ENCODE measurements around the gene MYO6. TPM values are rescaled to one million over a fixed set of nuclear protein-coding genes. Genes with fewer than 3 reads are reported as not detected.

MYO6 gene
- total RNA-seq, 4 donors from 2014 or later: 22.1 to 27.7 (median 25.5) TPM

DNA sequence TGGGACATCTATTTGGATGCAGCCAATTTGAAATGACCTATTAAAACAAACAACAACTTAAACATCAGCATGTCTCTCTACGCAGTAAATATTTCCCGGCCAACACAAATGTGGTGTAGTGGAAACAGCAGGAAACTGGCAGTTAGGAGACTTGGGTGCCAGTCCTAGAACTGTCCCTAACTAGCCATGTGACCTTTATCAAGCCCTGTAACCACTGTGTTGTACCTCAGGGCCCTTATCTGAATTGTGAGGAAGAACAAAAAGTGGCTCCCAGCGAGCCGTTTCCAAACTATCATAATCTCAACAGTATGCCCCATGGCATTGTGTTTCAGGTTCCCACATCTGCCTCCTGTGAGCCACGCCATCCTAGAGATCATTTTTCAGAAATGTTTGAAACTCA lies 198.9 kb downstream of the MYO6 start:
- TF ChIP-seq, protein P1, sequence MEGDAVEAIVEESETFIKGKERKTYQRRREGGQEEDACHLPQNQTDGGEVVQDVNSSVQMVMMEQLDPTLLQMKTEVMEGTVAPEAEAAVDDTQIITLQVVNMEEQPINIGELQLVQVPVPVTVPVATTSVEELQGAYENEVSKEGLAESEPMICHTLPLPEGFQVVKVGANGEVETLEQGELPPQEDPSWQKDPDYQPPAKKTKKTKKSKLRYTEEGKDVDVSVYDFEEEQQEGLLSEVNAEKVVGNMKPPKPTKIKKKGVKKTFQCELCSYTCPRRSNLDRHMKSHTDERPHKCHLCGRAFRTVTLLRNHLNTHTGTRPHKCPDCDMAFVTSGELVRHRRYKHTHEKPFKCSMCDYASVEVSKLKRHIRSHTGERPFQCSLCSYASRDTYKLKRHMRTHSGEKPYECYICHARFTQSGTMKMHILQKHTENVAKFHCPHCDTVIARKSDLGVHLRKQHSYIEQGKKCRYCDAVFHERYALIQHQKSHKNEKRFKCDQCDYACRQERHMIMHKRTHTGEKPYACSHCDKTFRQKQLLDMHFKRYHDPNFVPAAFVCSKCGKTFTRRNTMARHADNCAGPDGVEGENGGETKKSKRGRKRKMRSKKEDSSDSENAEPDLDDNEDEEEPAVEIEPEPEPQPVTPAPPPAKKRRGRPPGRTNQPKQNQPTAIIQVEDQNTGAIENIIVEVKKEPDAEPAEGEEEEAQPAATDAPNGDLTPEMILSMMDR (IDR thresholded peaks at IDR 0.05; ENCODE audit: low read depth): no peak

DNA sequence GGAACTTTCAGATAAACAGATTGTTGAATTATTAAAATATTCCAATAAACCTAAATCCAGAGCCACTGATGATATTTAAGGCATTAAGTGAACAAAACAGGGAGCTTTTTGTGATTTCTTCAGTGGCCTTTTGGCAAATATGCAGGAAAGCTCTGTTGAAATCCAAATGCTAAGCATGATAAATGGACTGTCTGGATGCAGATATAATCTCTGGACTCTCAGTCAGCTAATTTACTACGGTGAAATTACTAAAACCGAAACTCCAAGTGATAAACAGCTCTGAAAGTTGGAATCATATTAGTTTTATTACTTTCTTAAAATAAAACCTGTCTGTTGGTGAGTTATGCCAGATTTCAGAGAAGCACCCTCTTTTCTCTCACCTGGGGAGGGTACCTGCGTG lies 203.1 kb downstream of the MYO6 start:
- TF ChIP-seq, protein P1 (IDR thresholded peaks at IDR 0.05; ENCODE audit: low read depth): no peak

DNA sequence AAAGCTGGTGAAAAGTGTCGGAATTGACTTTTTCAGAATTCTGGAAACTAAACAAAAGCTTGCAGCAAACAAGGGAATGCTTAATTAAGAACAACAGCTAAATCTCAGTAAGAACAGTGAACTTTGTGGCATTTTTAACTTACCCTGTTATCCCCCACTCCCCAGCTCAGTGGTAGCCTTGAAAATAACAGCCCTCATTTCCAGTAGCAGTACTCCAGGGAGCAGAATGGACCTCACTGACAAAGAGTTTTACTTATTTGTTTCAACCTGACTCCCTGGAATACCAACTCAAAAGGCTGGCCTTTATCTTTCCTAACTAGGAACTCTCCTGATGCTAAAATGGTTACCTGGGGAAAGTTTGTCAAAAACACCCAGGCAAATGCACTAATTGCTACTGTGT lies 214.5 kb downstream of the MYO6 start:
- TF ChIP-seq, protein P1 (IDR thresholded peaks at IDR 0.05; ENCODE audit: low read depth): no peak

DNA sequence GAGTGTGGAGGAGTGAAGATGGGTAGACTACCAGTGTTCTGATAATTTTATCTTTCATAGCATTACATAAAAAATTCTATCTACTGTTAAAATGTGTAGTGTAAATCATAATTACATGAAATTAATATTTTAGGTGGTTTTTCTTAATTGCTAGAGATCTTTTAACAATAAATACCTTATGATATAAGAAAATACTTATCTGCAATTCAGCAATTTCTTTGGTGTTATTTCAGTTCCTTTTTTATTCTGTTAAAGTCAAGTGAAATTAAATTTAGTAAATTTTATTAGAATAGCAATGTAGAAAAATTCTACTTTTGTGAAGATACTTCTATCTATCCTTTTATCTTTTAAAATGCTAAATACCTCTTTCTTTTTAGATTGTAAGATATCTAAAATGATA lies 219.1 kb downstream of the MYO6 start:
- TF ChIP-seq, protein P1 (IDR thresholded peaks at IDR 0.05; ENCODE audit: low read depth): no peak

Small RNA genes lying within 50 kb of the gene (small RNA-seq; reads per million reads assigned to genes)
- 0.49 reads per million for gene RF00019
- gene RNA5SP209: not detected
- gene RNU6-155P: not detected

Other genes with a start within 250 kb of the MYO6 start
- 100 to 1,000 TPM; 100 to 177 (median 105) TPM for gene SENP6, start 147.4 kb upstream of the MYO6 start, total RNA-seq

Measured in subcutaneous adipose tissue (tissue), 4 donors.